CD14-positive monocyte (primary cell): ENCODE data around the gene GRK4. TPM values are rescaled to one million over a fixed set of nuclear protein-coding genes. Genes with fewer than 3 reads are reported as not detected.

ENCODE experiments used
- DNase-seq, 3 donors: peaks; one replicate each; pipeline ENCODE4 v3.0.0-alpha.2; 2011 to 2022
- H2AFZ ChIP-seq: 2 replicates; pipeline ENCODE4 v1.6.0; 2012; ENCODE audit warnings: mild to moderate bottlenecking, low read depth, low read length, inconsistent platforms; ENCODE audit not compliant: insufficient read depth, poor library complexity, severe bottlenecking
- H3K27ac ChIP-seq, 2 donors: 1 replicate in 1 of 2; 2 replicates in 1 of 2; pipeline ENCODE4 v1.5.1; 2012 to 2013; ENCODE audit warnings: low read length in 2 of 2, control low read depth in 1 of 2, inconsistent platforms in 1 of 2, low read depth in 1 of 2, mild to moderate bottlenecking in 1 of 2
- H3K27me3 ChIP-seq, 2 donors: one replicate each; pipeline versions ENCODE4 v1.6.0 to v1.6.1; 2011 to 2013; ENCODE audit warnings: low read length in 2 of 2; ENCODE audit not compliant: control insufficient read depth in 2 of 2, insufficient read depth in 2 of 2
- H3K36me3 ChIP-seq, 2 donors: replicated peaks in 1 of 2; 1 replicate in 1 of 2; 2 replicates in 1 of 2; pipeline versions ENCODE4 v1.5.1 to v1.6.1; 2012 to 2013; ENCODE audit warnings: low read length in 2 of 2, control low read depth in 1 of 2, inconsistent platforms in 1 of 2, mild to moderate bottlenecking in 1 of 2; ENCODE audit not compliant: insufficient read depth in 2 of 2, control insufficient read depth in 1 of 2
- H3K4me1 ChIP-seq, 2 donors: 1 replicate in 1 of 2; 2 replicates in 1 of 2; pipeline versions ENCODE4 v1.5.1 to v1.6.1; 2012 to 2013; ENCODE audit warnings: low read length in 2 of 2, control low read depth in 1 of 2, inconsistent platforms in 1 of 2, mild to moderate bottlenecking in 1 of 2, moderate library complexity in 1 of 2; ENCODE audit not compliant: insufficient read depth in 2 of 2, control insufficient read depth in 1 of 2
- H3K4me2 ChIP-seq: replicated peaks from 2 replicates; pipeline ENCODE3; 2012; ENCODE audit warnings: low read length, moderate library complexity, mild to moderate bottlenecking; ENCODE audit not compliant: poor library complexity, severe bottlenecking; ENCODE audit errors: extremely low read depth
- H3K4me3 ChIP-seq, 3 experiments: fragments of 200-600 bp in 1 of 3; sonication (generic) in 1 of 3; replicated peaks in 1 of 3; 1 replicate in 2 of 3; 2 replicates in 1 of 3; pipeline ENCODE4 v1.5.1; 2011 to 2013; ENCODE audit warnings: low read length in 3 of 3, mild to moderate bottlenecking in 3 of 3, control low read depth in 2 of 3, low read depth in 2 of 3, inconsistent platforms in 1 of 3, moderate library complexity in 1 of 3
- H3K79me2 ChIP-seq: 2 replicates; pipeline ENCODE4 v1.6.0; 2012; ENCODE audit warnings: mild to moderate bottlenecking, control low read depth, inconsistent platforms, low read length, moderate library complexity; ENCODE audit not compliant: insufficient read depth
- H3K9ac ChIP-seq: 2 replicates; pipeline ENCODE4 v1.6.0; 2017; ENCODE audit warnings: low read length, mild to moderate bottlenecking; ENCODE audit not compliant: insufficient read depth, poor library complexity, severe bottlenecking
- H3K9me3 ChIP-seq, 2 donors: replicated peaks in 1 of 2; 1 replicate in 1 of 2; 2 replicates in 1 of 2; pipeline versions ENCODE4 v1.5.1 to v1.6.1; 2012 to 2013; ENCODE audit warnings: low read length in 2 of 2, control low read depth in 1 of 2; ENCODE audit not compliant: control insufficient read depth in 1 of 2, insufficient read depth in 1 of 2
- H4K20me1 ChIP-seq: 2 replicates; pipeline ENCODE4 v1.6.0; 2012; ENCODE audit warnings: mild to moderate bottlenecking, low read length, control low read depth, moderate library complexity; ENCODE audit not compliant: insufficient read depth
- H3K27ac Mint-ChIP-seq, 7 donors: one replicate each; pipeline ENCODE4 v1.8.0; 2020; ENCODE audit warnings: mild to moderate bottlenecking in 7 of 7, mixed read lengths in 7 of 7, moderate library complexity in 6 of 7, inconsistent platforms in 2 of 7
- H3K27me3 Mint-ChIP-seq, 3 donors: one replicate each; pipeline ENCODE4 v1.8.0; 2021 to 2022; ENCODE audit warnings: low read depth in 3 of 3, mild to moderate bottlenecking in 3 of 3, mixed read lengths in 3 of 3, moderate library complexity in 3 of 3, inconsistent platforms in 1 of 3
- H3K36me3 Mint-ChIP-seq, 2 donors: one replicate each; pipeline ENCODE4 v1.8.0; 2020; ENCODE audit warnings: mixed read lengths in 2 of 2, inconsistent platforms in 1 of 2, mild to moderate bottlenecking in 1 of 2
- H3K4me1 Mint-ChIP-seq: one replicate; pipeline ENCODE4 v1.8.0; 2020; ENCODE audit warnings: mild to moderate bottlenecking, mixed read lengths
- H3K4me3 Mint-ChIP-seq, 2 donors: one replicate each; pipeline ENCODE4 v1.8.0; 2020; ENCODE audit warnings: mild to moderate bottlenecking in 2 of 2, mixed read lengths in 2 of 2, moderate library complexity in 1 of 2
- H3K9me3 Mint-ChIP-seq, 7 donors: one replicate each; pipeline ENCODE4 v1.8.0; 2020 to 2022; ENCODE audit warnings: mixed read lengths in 7 of 7, mild to moderate bottlenecking in 6 of 7, moderate library complexity in 6 of 7, inconsistent platforms in 2 of 7
- CTCF ChIP-seq: fragments of 200-600 bp; IDR thresholded peaks from one replicate; pipeline ENCODE4 v1.8.0; 2022; ENCODE audit warnings: antibody characterized with exemption, mild to moderate bottlenecking
- WGBS: methylation state at CpG from one replicate; pipeline ENCODE4 v1.1.5; 2013; ENCODE audit warnings: missing lambda C conversion rate; ENCODE audit not compliant: insufficient coverage; 5-methylcytosine and 5-hydroxymethylcytosine counted together
- intact Hi-C, 2 donors: fragments of 100-400 bp; cut with micrococcal nuclease; formaldehyde crosslinking; loops; one replicate each; pipeline versions ENCODE4 v1.15.0 to v1.15.1; 2023
- polyA plus RNA-seq, 3 donors: library from polyadenylated mRNA; depleted of rRNA in 1 of 3; unstranded in 2 of 3; stranded (reverse) in 1 of 3; fragments of 300-500 nt in 2 of 3; fragments of >200 nt in 1 of 3; fragmentation: Illumina TruSeq in 2 of 3; gene quantifications; 1 replicate in 2 of 3; 2 replicates in 1 of 3; pipeline ENCODE4 v1.2.3, GENCODE V29; 2012 to 2021

Gene GRK4
- polyA plus RNA-seq, 3 donors: 1.1 to 1.2 (median 1.2) TPM

DNA sequence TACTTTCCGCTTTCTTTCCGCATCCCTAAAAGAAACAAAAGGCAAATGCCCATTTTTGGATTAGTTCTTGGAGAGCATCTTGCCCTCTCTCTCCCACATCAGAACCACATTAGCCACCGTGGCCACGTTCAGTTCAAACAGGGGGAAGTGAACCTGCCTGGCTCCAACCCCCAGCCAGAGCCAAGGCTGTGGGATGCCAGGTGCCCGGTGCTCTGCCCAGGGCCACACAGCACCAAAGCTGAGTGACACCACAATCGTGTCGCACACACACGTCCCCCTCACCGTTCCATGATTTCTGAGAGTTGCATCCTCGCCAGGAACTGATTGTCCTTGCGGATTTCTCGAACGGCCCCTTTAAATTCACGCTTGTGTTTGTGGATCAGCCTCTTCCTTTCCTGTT is 24.5 kb upstream of the GRK4 start:
- Histone ChIP-seq H3K9me3 (no peaks in the 10 kb centered on the region), H3K4me2 (no peak overlapping the region), H4K20me1 (peaks cover 32% of the 10 kb centered on the region), H3K9ac (no peak overlapping the region), H3K27me3 (no peaks in the 10 kb centered on the region), H2AFZ (no peak overlapping the region), H3K4me1 (peaks cover 13 to 15% of the 10 kb centered on the region in 2 donors), H3K79me2 (peaks cover 28% of the 10 kb centered on the region), H3K36me3 (peaks cover 64 to 73% of the 10 kb centered on the region in 2 donors), H3K27ac (no peak overlapping the region), H3K4me3 (no peak overlapping the region)
- peaks cover 56 to 72% of the 10 kb centered on the region in 2 donors for H3K36me3 Mint-ChIP-seq
- intact Hi-C loops: loop anchor here (10.0 kb wide), 1 partner anchor 94 kb away; the partner anchor contains the start of gene ADD1 (in 2 of the 2)
- no peak for DNase-seq
- H3K9me3 Mint-ChIP-seq: no peaks in the 10 kb centered on the region
- 78% methylated on average over 10 of the region's 14 CpGs for WGBS
- H3K4me1 Mint-ChIP-seq: peaks cover 19% of the 10 kb centered on the region
- no peak overlapping the region for H3K4me3 Mint-ChIP-seq
- peak overlapping the region in 2 of 7 donors; percentile 2 to 66 for H3K27ac Mint-ChIP-seq
- no peak for TF ChIP-seq CTCF
- no peaks in the 10 kb centered on the region for H3K27me3 Mint-ChIP-seq

GRCh38 chr4:2939383-2940243 is 23.8 kb upstream of the GRK4 start:
- Histone ChIP-seq H3K4me3 (no peak overlapping the region), H3K27ac (no peak overlapping the region), H3K9me3 (no peaks in the 10 kb centered on the region), H3K79me2 (peaks cover 25% of the 10 kb centered on the region), H4K20me1 (peaks cover 32% of the 10 kb centered on the region), H3K4me2 (no peak overlapping the region), H3K27me3 (no peaks in the 10 kb centered on the region), H2AFZ (no peak overlapping the region), H3K4me1 (peaks cover 12 to 14% of the 10 kb centered on the region in 2 donors), H3K9ac (no peak overlapping the region), H3K36me3 (peaks cover 69 to 80% of the 10 kb centered on the region in 2 donors)
- Mint-ChIP-seq H3K27me3 (no peaks in the 10 kb centered on the region), H3K4me1 (peaks cover 19% of the 10 kb centered on the region), H3K36me3 (peaks cover 61 to 79% of the 10 kb centered on the region in 2 donors), H3K27ac (peak overlapping the region in 3 of 7 donors; percentile 2 to 67 (median 41)), H3K4me3 (no peak overlapping the region), H3K9me3 (no peaks in the 10 kb centered on the region)
- no peak for TF ChIP-seq CTCF
- DNase-seq: no peak
- 93% methylated on average over 25 of the region's 30 CpGs for WGBS
- intact Hi-C loops: loop anchor here (10.0 kb wide), 1 partner anchor 95 kb away; the partner anchor contains the start of gene ADD1 (in 2 of the 2)
